Body of pancreas (tissue), 4 donors: ENCODE results near the gene TRPM3. TPM values are rescaled to one million over a fixed set of nuclear protein-coding genes. Genes with fewer than 3 reads are reported as not detected.

Experiments used
- ATAC-seq: fragments of 150-250 bp; one replicate; pipeline ENCODE4 v1.9.1; 2016
- DNase-seq, 4 donors: peaks; one replicate each; pipeline ENCODE4 v3.0.0-alpha.2; 2019
- H3K27ac ChIP-seq, 4 donors: fragments of 200-600 bp; sonication (generic); 1 replicate in 3 of 4; 2 replicates in 1 of 4; pipeline versions ENCODE4 v1.5.1 to v1.6.1; 2016 to 2019; ENCODE audit warnings: mild to moderate bottlenecking in 1 of 4, mixed read lengths in 1 of 4, moderate library complexity in 1 of 4
- H3K27me3 ChIP-seq, 2 donors: fragments of 200-600 bp; sonication (generic); one replicate each; pipeline ENCODE4 v1.6.0; 2016; ENCODE audit warnings: mild to moderate bottlenecking in 1 of 2
- H3K36me3 ChIP-seq, 2 donors: fragments of 200-600 bp; sonication (generic); replicated peaks in 1 of 2; 2 replicates each; pipeline ENCODE4 v1.5.1; 2016; ENCODE audit warnings: low read depth in 2 of 2; ENCODE audit not compliant: insufficient read depth in 1 of 2
- H3K4me1 ChIP-seq: fragments of 200-600 bp; sonication (generic); one replicate; pipeline ENCODE4 v1.6.0; 2016
- H3K4me3 ChIP-seq, 2 donors: fragments of 200-600 bp; sonication (generic); 1 replicate in 1 of 2; 2 replicates in 1 of 2; pipeline ENCODE4 v1.5.1; 2016 to 2019
- H3K9me3 ChIP-seq, 3 donors: fragments of 200-600 bp; sonication (generic); 1 replicate in 2 of 3; 2 replicates in 1 of 3; pipeline ENCODE4 v1.5.1; 2016
- CTCF ChIP-seq, 7 experiments: fragments of 450-650 bp in 4 of 7; fragments of 200-600 bp in 3 of 7; sonication (generic) in 3 of 7; IDR thresholded peaks; one replicate each; pipeline ENCODE4 v1.5.1; 2016 to 2019; ENCODE audit warnings: antibody characterized with exemption in 7 of 7
- POLR2A ChIP-seq, 3 donors: fragments of 450-650 bp; IDR thresholded peaks; one replicate each; pipeline ENCODE4 v1.6.1; 2016; ENCODE audit warnings: antibody characterized with exemption in 3 of 3, mild to moderate bottlenecking in 2 of 3
- WGBS, 2 donors: methylation state at CpG; one replicate each; pipeline ENCODE4 v1.1.5; 2017; 5-methylcytosine and 5-hydroxymethylcytosine counted together
- intact Hi-C: fragments of 100-400 bp; cut with DNase I; formaldehyde crosslinking; loops from one replicate; pipeline ENCODE4 v1.15.1; 2023
- total RNA-seq, 2 donors: library from RNA; depleted of rRNA; stranded (reverse); fragments of >200 nt; gene quantifications; one replicate each; pipeline ENCODE4 v1.1.0, GENCODE V29; 2016

Gene TRPM3
- total RNA-seq, 2 donors from 2014 or later: 0.78 to 1.3 TPM

DNA sequence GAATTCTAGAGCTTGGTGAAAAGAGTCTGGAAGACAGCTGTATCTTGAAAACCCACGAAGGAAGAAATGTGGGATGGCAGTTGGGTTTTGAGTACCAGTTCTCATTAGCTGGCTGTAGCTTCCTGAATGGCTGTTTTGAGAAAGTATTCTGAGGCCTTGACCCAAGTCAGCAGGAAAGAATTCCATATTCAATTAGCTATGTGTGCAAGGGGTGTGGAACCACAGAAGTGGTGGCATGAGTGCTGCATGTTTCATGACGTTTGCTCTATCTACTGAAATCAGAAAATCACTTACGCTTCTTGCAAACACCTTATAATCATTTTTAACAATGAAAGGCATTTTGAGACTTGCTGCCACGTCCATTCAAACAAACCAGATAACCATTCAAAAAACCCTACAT lies 69.1 kb downstream of the TRPM3 start:
- intact Hi-C loops: no loop called here
- H3K27ac ChIP-seq: no peak overlapping the region
- H3K4me3 ChIP-seq: no peak overlapping the region
- TF ChIP-seq CTCF (IDR thresholded peaks at IDR 0.05) (no peak), POLR2A (IDR thresholded peaks at IDR 0.05) (no peak)
- no peaks in the 10 kb centered on the region for H3K4me1 ChIP-seq
- DNase-seq (no peak), ATAC-seq (no peak)
- WGBS, 2 donors: 41 to 44% methylated on average over 4 of the region's 4 CpGs
- no peaks in the 10 kb centered on the region for H3K9me3 ChIP-seq
- no peaks in the 10 kb centered on the region for H3K36me3 ChIP-seq
- H3K27me3 ChIP-seq: no peaks in the 10 kb centered on the region

GRCh38 chr9:71048280-71048679 lies 73.1 kb downstream of the TRPM3 start:
- TF ChIP-seq CTCF (IDR thresholded peaks at IDR 0.05) (no peak), POLR2A (IDR thresholded peaks at IDR 0.05) (no peak)
- no peak for ATAC-seq
- Histone ChIP-seq H3K4me3 (no peak overlapping the region), H3K36me3 (no peaks in the 10 kb centered on the region), H3K27me3 (no peaks in the 10 kb centered on the region), H3K4me1 (no peaks in the 10 kb centered on the region), H3K27ac (no peak overlapping the region), H3K9me3 (no peaks in the 10 kb centered on the region)
- 51 to 61% methylated on average over 4 of the region's 4 CpGs for WGBS, 2 donors
- intact Hi-C loops: no loop called here
- DNase-seq: no peak

DNA sequence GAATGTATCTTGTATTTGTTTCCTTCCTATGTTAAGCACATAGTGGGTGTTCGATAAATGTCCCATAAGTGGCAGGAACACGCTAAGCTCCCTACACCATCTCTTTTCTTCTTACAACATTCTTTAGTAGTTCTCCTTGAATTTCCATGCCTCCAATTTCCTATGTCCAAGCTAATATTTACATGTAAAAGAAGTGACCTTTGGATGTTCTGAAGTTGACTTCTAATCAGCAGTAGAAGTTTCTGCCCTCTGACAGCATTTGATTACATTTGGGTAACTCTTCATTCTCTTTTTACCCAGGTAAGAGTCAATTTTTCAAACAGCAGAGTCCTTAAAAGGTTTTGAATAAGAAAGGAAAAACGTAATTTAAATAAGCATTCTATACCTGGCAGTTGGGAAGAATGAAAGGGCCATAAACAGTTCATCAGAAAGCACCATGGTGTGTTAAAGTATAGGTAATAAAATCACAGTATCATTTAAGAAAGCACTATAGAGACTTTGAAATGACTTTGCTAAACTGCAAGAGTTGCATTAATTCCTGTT lies 78.9 kb downstream of the TRPM3 start:
- WGBS, 2 donors: 54 to 59% methylated on average over 3 of the region's 3 CpGs
- TF ChIP-seq CTCF (IDR thresholded peaks at IDR 0.05) (no peak), POLR2A (IDR thresholded peaks at IDR 0.05) (no peak)
- DNase-seq: no peak

DNA sequence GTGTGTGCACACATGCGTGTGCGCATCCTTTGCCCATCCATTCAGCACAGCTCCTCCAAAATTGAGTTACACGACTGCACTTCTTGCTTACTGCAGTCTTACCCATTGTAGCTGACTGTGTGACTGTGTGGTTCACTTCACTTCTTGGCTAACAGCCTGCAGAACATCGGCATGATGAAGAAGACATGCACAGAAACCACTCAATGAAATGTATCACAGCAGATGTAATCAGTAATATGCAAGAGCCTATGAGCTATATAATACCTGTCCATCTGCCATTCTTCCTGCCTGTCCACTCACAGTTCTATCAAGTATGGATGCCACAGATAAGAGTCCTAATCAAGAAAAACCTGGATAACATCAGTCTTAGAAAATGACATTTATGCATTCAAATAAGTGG lies 83.9 kb downstream of the TRPM3 start:
- DNase-seq: no peak
- Histone ChIP-seq H3K36me3 (no peaks in the 10 kb centered on the region), H3K27ac (no peak overlapping the region), H3K9me3 (no peaks in the 10 kb centered on the region), H3K27me3 (no peaks in the 10 kb centered on the region), H3K4me1 (no peaks in the 10 kb centered on the region), H3K4me3 (no peak overlapping the region)
- no peak for ATAC-seq
- intact Hi-C loops: no loop called here
- WGBS, 2 donors: 86 to 89% methylated on average over 4 of the region's 4 CpGs
- TF ChIP-seq POLR2A (IDR thresholded peaks at IDR 0.05) (no peak), CTCF (IDR thresholded peaks at IDR 0.05) (no peak)

More for the DNA sequence above, 78.9 kb downstream of the TRPM3 start:
- no peaks in the 10 kb centered on the region for H3K9me3 ChIP-seq
- H3K4me3 ChIP-seq: no peak overlapping the region
- H3K27ac ChIP-seq: no peak overlapping the region
- no peaks in the 10 kb centered on the region for H3K4me1 ChIP-seq
- no peak for ATAC-seq
- intact Hi-C loops: no loop called here
- no peaks in the 10 kb centered on the region for H3K36me3 ChIP-seq
- H3K27me3 ChIP-seq: no peaks in the 10 kb centered on the region

- TF ChIP-seq CTCF (IDR thresholded peaks at IDR 0.05) (no peak), POLR2A (IDR thresholded peaks at IDR 0.05) (no peak)
- Histone ChIP-seq H3K27me3 (no peaks in the 10 kb centered on the region), H3K27ac (no peak overlapping the region), H3K9me3 (no peaks in the 10 kb centered on the region), H3K4me3 (no peak overlapping the region), H3K4me1 (no peaks in the 10 kb centered on the region), H3K36me3 (no peaks in the 10 kb centered on the region)
- ATAC-seq (no peak), DNase-seq (peak in 2 of 4 donors; percentile 20 to 28)
- 24 to 29% methylated on average over 4 of the region's 4 CpGs for WGBS, 2 donors
- intact Hi-C loops: no loop called here
These were observed 84.9 kb downstream of the TRPM3 start for GRCh38 chr9:71036501-71036900.
